Astrocyte (in vitro differentiated cells and primary cell): Measurements from ENCODE around the gene SEPTIN3.

Experiments used
- CTCF ChIP-seq: IDR thresholded peaks from 2 replicates; pipeline ENCODE4 v1.5.1; 2011; ENCODE audit warnings: low read depth, mild to moderate bottlenecking, inconsistent platforms, low read length, moderate library complexity; ENCODE audit not compliant: insufficient read depth
- EZH2 ChIP-seq: IDR thresholded peaks from 2 replicates; pipeline ENCODE4 v1.6.1; 2012; ENCODE audit warnings: mild to moderate bottlenecking, low read length, inconsistent platforms; ENCODE audit not compliant: insufficient read depth

- no peak for TF ChIP-seq CTCF
- no peak for TF ChIP-seq EZH2
Measured at GRCh38 chr22:41934284-41935014, 34.8 kb upstream of the SEPTIN3 start.
